Smooth muscle cell (in vitro differentiated cells): ENCODE measurements around the gene SYT6. TPM values are rescaled to one million over a fixed set of nuclear protein-coding genes. Genes with fewer than 3 reads are reported as not detected.

Source experiments
- DNase-seq: peaks from one replicate; lab custom pipeline; 2025; ENCODE audit not compliant: unreplicated experiment; lab: John Stamatoyannopoulos, UW
- H2AFZ ChIP-seq: fragments of 200-600 bp; sonication (generic); 2 replicates; pipeline ENCODE4 v1.6.0; 2016; ENCODE audit warnings: antibody characterized with exemption, low read depth, mild to moderate bottlenecking
- H3F3A ChIP-seq: fragments of 200-600 bp; sonication (generic); 2 replicates; pipeline ENCODE4 v1.6.0; 2017; ENCODE audit warnings: antibody characterized with exemption, low read depth
- H3K27ac ChIP-seq: fragments of 200-600 bp; sonication (generic); 2 replicates; pipeline ENCODE4 v1.5.1; 2016; ENCODE audit warnings: low read depth, mild to moderate bottlenecking
- H3K27me3 ChIP-seq: fragments of 200-600 bp; sonication (generic); 2 replicates; pipeline ENCODE4 v1.6.1; 2016; ENCODE audit warnings: low read depth, mild to moderate bottlenecking
- H3K36me3 ChIP-seq: fragments of 200-600 bp; sonication (generic); 2 replicates; pipeline ENCODE4 v1.5.1; 2016; ENCODE audit warnings: low read depth
- H3K4me1 ChIP-seq: fragments of 200-600 bp; sonication (generic); 2 replicates; pipeline ENCODE4 v1.5.1; 2016; ENCODE audit warnings: low read depth
- H3K4me2 ChIP-seq: fragments of 200-600 bp; sonication (generic); 2 replicates; pipeline ENCODE4 v1.6.0; 2016; ENCODE audit warnings: mild to moderate bottlenecking
- H3K4me3 ChIP-seq: fragments of 200-600 bp; sonication (generic); 2 replicates; pipeline ENCODE4 v1.5.1; 2016; ENCODE audit warnings: mild to moderate bottlenecking
- H3K79me2 ChIP-seq: fragments of 200-600 bp; sonication (generic); 2 replicates; pipeline ENCODE4 v1.6.0; 2016; ENCODE audit warnings: low read depth, mild to moderate bottlenecking
- H3K9ac ChIP-seq: fragments of 200-600 bp; sonication (generic); 2 replicates; pipeline ENCODE4 v1.6.0; 2016; ENCODE audit warnings: low read depth
- H3K9me3 ChIP-seq: fragments of 200-600 bp; sonication (generic); replicated peaks from 2 replicates; pipeline ENCODE4 v1.5.1; 2016; ENCODE audit warnings: low read depth
- H4K20me1 ChIP-seq: fragments of 200-600 bp; sonication (generic); 2 replicates; pipeline ENCODE4 v1.6.0; 2016; ENCODE audit warnings: low read depth
- WGBS: methylation state at CpG from one replicate; pipeline ENCODE4 v1.1.7; 2016; ENCODE audit warnings: low lambda C conversion rate; 5-methylcytosine and 5-hydroxymethylcytosine counted together
- polyA plus RNA-seq: library from polyadenylated mRNA; unstranded; fragments of >200 nt; fragmentation: Nextera tagmentation; extraction: Ambion mirVana; gene quantifications from 2 replicates; pipeline ENCODE4 v1.2.1, GENCODE V29; 2016
- total RNA-seq: library from RNA; depleted of rRNA; stranded (reverse); fragments of >200 nt; gene quantifications from 2 replicates; pipeline ENCODE4 v1.2.3, GENCODE V29; 2014
- TF ChIP-seq, protein P1 (sequence below): fragments of 200-600 bp; sonication (generic); IDR thresholded peaks from 2 replicates; pipeline ENCODE4 v1.5.1; 2017; ENCODE audit warnings: borderline replicate concordance, mild to moderate bottlenecking, antibody characterized with exemption; ENCODE audit not compliant: insufficient read depth, poor library complexity, severe bottlenecking

SYT6 gene
- total and polyA plus RNA-seq, 2 experiments from 2014 or later = not detected

DNA sequence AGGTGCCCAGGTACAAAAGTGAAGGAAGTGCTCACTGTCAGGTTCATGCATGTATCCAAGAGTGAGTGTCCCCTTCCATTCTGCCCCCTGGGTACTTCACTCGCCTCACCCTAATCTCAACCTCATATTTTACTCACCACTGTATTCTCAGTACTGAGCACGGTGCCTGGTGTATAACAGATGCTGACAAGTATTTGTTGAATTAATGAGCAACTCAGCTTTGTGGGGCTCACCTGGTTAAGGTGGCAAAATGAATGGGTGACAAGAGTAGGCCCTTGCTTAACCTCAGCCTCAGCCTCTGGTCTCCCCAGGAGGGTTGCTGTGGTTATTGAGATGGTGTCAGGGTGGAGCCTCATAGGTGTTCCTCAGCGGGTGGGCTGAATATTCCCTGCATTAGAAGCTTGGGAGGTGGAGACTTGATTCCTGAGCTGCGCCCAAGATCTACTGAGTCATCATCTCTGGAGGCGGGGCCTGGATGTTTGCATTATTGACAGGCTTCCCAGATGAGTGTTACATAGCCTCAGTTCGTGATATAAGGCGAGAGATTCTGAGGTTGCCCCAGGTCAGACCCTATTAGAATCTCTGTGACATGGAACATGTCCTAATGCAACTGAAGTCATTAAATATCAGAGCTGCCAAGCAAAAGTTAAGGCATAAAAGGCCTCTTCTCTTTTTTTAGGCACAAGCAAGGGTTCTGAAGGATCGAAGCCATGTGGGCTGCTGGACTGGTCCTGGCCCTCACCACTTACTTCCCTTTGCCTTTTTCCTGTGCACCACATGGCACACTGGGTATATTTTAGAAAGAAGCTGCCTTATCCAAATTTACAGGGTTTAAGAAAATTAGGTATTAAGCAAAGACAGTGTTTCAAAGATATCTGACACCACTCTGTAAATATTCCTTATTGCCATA, 39.2 kb downstream of the SYT6 start:
- no peaks in the 10 kb centered on the region for H3K79me2 ChIP-seq
- no peaks in the 10 kb centered on the region for H3K27me3 ChIP-seq
- no peak overlapping the region for H3K4me3 ChIP-seq
- H4K20me1 ChIP-seq = no peaks in the 10 kb centered on the region
- peaks cover under 1% of the 10 kb centered on the region for H3K4me1 ChIP-seq
- H2AFZ ChIP-seq = no peak overlapping the region
- H3F3A ChIP-seq = no peaks in the 10 kb centered on the region
- DNase-seq = no peak
- H3K9me3 ChIP-seq = no peaks in the 10 kb centered on the region
- no peak overlapping the region for H3K27ac ChIP-seq
- H3K36me3 ChIP-seq = no peaks in the 10 kb centered on the region
- no peak overlapping the region for H3K4me2 ChIP-seq
- no peak overlapping the region for H3K9ac ChIP-seq
- TF ChIP-seq, protein P1, sequence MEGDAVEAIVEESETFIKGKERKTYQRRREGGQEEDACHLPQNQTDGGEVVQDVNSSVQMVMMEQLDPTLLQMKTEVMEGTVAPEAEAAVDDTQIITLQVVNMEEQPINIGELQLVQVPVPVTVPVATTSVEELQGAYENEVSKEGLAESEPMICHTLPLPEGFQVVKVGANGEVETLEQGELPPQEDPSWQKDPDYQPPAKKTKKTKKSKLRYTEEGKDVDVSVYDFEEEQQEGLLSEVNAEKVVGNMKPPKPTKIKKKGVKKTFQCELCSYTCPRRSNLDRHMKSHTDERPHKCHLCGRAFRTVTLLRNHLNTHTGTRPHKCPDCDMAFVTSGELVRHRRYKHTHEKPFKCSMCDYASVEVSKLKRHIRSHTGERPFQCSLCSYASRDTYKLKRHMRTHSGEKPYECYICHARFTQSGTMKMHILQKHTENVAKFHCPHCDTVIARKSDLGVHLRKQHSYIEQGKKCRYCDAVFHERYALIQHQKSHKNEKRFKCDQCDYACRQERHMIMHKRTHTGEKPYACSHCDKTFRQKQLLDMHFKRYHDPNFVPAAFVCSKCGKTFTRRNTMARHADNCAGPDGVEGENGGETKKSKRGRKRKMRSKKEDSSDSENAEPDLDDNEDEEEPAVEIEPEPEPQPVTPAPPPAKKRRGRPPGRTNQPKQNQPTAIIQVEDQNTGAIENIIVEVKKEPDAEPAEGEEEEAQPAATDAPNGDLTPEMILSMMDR = no peak
- whole genome bisulfite sequencing = 93% methylated on average over 8 of the region's 8 CpGs

DNA sequence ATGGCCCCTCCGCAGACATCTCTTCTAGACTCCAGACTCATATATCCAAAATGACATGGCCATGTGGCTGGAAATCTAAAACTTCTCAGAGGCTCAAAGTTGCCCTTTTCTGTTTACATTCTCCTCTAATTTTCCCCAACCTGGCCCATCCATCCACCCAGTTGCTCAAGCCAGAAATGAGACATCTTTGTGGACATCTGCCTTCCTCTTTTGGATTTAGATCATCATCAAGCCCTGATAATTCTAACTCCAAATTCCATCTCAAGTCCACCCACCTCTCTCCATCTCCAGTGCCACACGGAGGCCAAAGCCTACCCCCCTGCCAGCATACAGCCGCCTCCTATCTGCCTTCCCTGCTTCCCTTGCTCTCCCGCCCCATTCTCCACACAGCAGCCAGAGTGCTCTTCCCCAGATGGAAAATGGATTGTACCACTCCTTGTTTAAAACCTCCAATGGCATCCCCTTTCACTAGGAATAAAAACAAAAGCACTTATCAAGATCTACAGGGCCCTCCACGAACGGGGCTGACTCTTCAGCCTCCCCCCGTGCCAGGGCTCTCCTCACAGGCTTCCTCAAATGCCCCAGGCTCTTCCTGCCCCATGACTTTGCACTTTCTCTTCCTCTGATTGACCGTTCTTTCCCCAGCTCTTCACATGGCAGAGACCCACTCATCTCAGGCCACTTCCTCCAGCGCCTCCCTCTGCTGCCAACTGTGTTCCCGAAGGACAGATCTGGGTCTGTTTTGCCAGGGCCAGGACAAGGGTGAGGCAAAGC, 40.1 kb downstream of the SYT6 start:
- DNase-seq = no peak
- TF ChIP-seq, protein P1 = no peak
- H3K79me2 ChIP-seq = no peaks in the 10 kb centered on the region
- 63% methylated on average over 10 of the region's 10 CpGs for WGBS
- no peaks in the 10 kb centered on the region for H3K27me3 ChIP-seq
- H3K9ac ChIP-seq = no peak overlapping the region
- H3K4me3 ChIP-seq = no peak overlapping the region
- peaks cover 8% of the 10 kb centered on the region for H3K4me1 ChIP-seq
- H3K9me3 ChIP-seq = no peaks in the 10 kb centered on the region
- no peaks in the 10 kb centered on the region for H3K36me3 ChIP-seq
- H3F3A ChIP-seq = no peaks in the 10 kb centered on the region
- no peaks in the 10 kb centered on the region for H4K20me1 ChIP-seq
- H2AFZ ChIP-seq = no peak overlapping the region
- no peak overlapping the region for H3K4me2 ChIP-seq
- no peak overlapping the region for H3K27ac ChIP-seq

DNA sequence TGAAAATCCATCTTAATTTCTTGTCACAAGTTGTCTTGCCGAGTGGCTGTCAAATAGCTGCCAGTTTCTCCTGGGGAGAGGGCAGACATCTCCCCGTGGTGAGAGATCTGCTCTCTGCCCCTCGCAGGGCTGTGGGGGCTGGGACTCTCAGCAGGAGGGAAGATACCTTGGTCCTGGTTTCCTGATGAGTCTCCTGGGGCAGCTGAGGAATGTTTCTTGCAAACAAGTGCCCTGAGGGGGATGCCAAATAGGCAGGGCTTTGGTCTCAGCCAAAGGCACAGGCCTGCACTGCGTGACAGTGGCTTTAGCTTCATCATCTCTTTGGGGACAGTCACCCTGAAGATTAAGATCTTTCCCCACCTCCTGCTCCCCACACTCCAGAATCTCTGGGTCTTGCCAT, 40.9 kb downstream of the SYT6 start:
- H3K27ac ChIP-seq = no peak overlapping the region
- H3K79me2 ChIP-seq = no peaks in the 10 kb centered on the region
- peaks cover 8% of the 10 kb centered on the region for H3K4me1 ChIP-seq
- no peaks in the 10 kb centered on the region for H3K36me3 ChIP-seq
- no peak overlapping the region for H2AFZ ChIP-seq
- no peak overlapping the region for H3K4me3 ChIP-seq
- no peaks in the 10 kb centered on the region for H3F3A ChIP-seq
- H3K9ac ChIP-seq = no peak overlapping the region
- 59% methylated on average over 4 of the region's 4 CpGs for WGBS
- H3K4me2 ChIP-seq = no peak overlapping the region
- no peak for DNase-seq
- TF ChIP-seq, protein P1 = no peak
- H3K27me3 ChIP-seq = no peaks in the 10 kb centered on the region
- H4K20me1 ChIP-seq = no peaks in the 10 kb centered on the region
- H3K9me3 ChIP-seq = no peaks in the 10 kb centered on the region
